ENCODE results near the gene REELD1.

DNA sequence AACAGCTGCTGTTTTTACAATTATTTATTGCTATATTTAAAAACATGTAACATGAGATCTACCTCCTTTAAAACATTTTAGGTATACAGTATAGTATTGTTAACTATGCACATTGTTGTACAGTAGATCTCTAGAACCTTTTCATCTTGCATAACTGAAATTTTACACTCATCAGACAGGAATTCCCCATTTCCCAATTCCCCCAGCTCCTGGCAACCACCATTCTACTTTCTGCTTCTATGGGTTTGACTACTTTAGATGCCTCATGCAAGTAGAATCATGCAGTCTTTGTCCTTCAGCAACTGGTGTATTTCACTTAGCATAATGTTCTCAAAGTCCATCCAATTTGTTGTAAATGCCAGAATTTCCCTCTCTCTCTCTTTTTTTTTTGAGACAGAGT is 48.5 kb upstream of the REELD1 start:
- TF ChIP-seq, protein P1, sequence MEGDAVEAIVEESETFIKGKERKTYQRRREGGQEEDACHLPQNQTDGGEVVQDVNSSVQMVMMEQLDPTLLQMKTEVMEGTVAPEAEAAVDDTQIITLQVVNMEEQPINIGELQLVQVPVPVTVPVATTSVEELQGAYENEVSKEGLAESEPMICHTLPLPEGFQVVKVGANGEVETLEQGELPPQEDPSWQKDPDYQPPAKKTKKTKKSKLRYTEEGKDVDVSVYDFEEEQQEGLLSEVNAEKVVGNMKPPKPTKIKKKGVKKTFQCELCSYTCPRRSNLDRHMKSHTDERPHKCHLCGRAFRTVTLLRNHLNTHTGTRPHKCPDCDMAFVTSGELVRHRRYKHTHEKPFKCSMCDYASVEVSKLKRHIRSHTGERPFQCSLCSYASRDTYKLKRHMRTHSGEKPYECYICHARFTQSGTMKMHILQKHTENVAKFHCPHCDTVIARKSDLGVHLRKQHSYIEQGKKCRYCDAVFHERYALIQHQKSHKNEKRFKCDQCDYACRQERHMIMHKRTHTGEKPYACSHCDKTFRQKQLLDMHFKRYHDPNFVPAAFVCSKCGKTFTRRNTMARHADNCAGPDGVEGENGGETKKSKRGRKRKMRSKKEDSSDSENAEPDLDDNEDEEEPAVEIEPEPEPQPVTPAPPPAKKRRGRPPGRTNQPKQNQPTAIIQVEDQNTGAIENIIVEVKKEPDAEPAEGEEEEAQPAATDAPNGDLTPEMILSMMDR (IDR thresholded peaks at IDR 0.05) = no peak
- TF ChIP-seq POLR2A (IDR thresholded peaks at IDR 0.05) = no peak
- TF ChIP-seq POLR2AphosphoS5 (IDR thresholded peaks at IDR 0.05; ENCODE audit: insufficient read depth in 1 of 2, low read depth in 1 of 2) = no peak

Measured in vagina (tissue), 2 donors.